ENCODE measurements around the gene IL20. TPM values are rescaled to one million over a fixed set of nuclear protein-coding genes. Genes with fewer than 3 reads are reported as not detected.
"Not testable (repeated sequence)": the region's sequence is repeated elsewhere in the genome, so short reads cannot be mapped to it uniquely, and the experiment has no call there.

The IL20 gene
- total RNA-seq, 1 donor from 2014 or later, result not detected

GRCh38 chr1:206847946-206848345, 17.5 kb upstream of the IL20 start:
- DNase-seq (ENCODE audit: low spot score), result no peak
- Mint-ChIP-seq H3K4me1 (ENCODE audit: low read depth) (no peaks in the 10 kb centered on the region), H3K4me3 (ENCODE audit: low read depth) (no peak overlapping the region), H3K27ac (no peak overlapping the region), H3K27me3 (ENCODE audit: low read depth) (peaks cover 45% of the 10 kb centered on the region), H3K36me3 (ENCODE audit: low read depth) (no peaks in the 10 kb centered on the region), H3K9me3 (peaks cover 9% of the 10 kb centered on the region)
- intact Hi-C loops (cut with micrococcal nuclease), result no loop called here

GRCh38 chr1:206850401-206850800, 15.0 kb upstream of the IL20 start:
- Mint-ChIP-seq H3K36me3 (ENCODE audit: low read depth) (no peaks in the 10 kb centered on the region), H3K27me3 (ENCODE audit: low read depth) (peaks cover 49% of the 10 kb centered on the region), H3K4me1 (ENCODE audit: low read depth) (no peaks in the 10 kb centered on the region), H3K27ac (no peak overlapping the region), H3K4me3 (ENCODE audit: low read depth) (no peak overlapping the region), H3K9me3 (peaks cover 18% of the 10 kb centered on the region)
- intact Hi-C loops (cut with micrococcal nuclease), result no loop called here
- DNase-seq (ENCODE audit: low spot score), result no peak

GRCh38 chr1:206851341-206852010, 13.9 kb upstream of the IL20 start:
- H3K4me1 Mint-ChIP-seq (ENCODE audit: low read depth), result peaks cover 4% of the 10 kb centered on the region
- H3K27ac Mint-ChIP-seq, result no peak overlapping the region
- H3K36me3 Mint-ChIP-seq (ENCODE audit: low read depth), result no peaks in the 10 kb centered on the region
- no peak for DNase-seq (ENCODE audit: low spot score)
- peaks cover 18% of the 10 kb centered on the region for H3K9me3 Mint-ChIP-seq
- H3K4me3 Mint-ChIP-seq (ENCODE audit: low read depth), result no peak overlapping the region
- intact Hi-C loops (cut with micrococcal nuclease), result no loop called here
- peaks cover 49% of the 10 kb centered on the region for H3K27me3 Mint-ChIP-seq (ENCODE audit: low read depth)

- intact Hi-C loops (cut with micrococcal nuclease); DNase-seq (ENCODE audit: low spot score); H3K4me3 Mint-ChIP-seq (ENCODE audit: low read depth); H3K27ac Mint-ChIP-seq; H3K36me3 Mint-ChIP-seq (ENCODE audit: low read depth); H3K4me1 Mint-ChIP-seq (ENCODE audit: low read depth): not testable (repeated sequence)
- Mint-ChIP-seq H3K27me3 (ENCODE audit: low read depth) (peaks cover 48% of the 10 kb centered on the region), H3K9me3 (peaks cover 18% of the 10 kb centered on the region)
Measured at GRCh38 chr1:206852662-206853061, 12.8 kb upstream of the IL20 start.

- H3K27ac Mint-ChIP-seq; intact Hi-C loops (cut with micrococcal nuclease); H3K4me3 Mint-ChIP-seq (ENCODE audit: low read depth); H3K36me3 Mint-ChIP-seq (ENCODE audit: low read depth); H3K4me1 Mint-ChIP-seq (ENCODE audit: low read depth); DNase-seq (ENCODE audit: low spot score): not testable (repeated sequence)
- peaks cover 18% of the 10 kb centered on the region for H3K9me3 Mint-ChIP-seq
- H3K27me3 Mint-ChIP-seq (ENCODE audit: low read depth), result peaks cover 44% of the 10 kb centered on the region
Measured at GRCh38 chr1:206853696-206854095, 11.7 kb upstream of the IL20 start.

GRCh38 chr1:206854401-206855129, 10.9 kb upstream of the IL20 start:
- H3K4me1 Mint-ChIP-seq (ENCODE audit: low read depth), result peaks cover 8% of the 10 kb centered on the region
- H3K36me3 Mint-ChIP-seq (ENCODE audit: low read depth), result no peaks in the 10 kb centered on the region
- peaks cover 18% of the 10 kb centered on the region for H3K9me3 Mint-ChIP-seq
- peaks cover 36% of the 10 kb centered on the region for H3K27me3 Mint-ChIP-seq (ENCODE audit: low read depth)
- no peak overlapping the region for H3K4me3 Mint-ChIP-seq (ENCODE audit: low read depth)
- no peak for DNase-seq (ENCODE audit: low spot score)
- H3K27ac Mint-ChIP-seq, result no peak overlapping the region
- intact Hi-C loops (cut with micrococcal nuclease), result no loop called here

- DNase-seq (ENCODE audit: low spot score), result no peak
- Mint-ChIP-seq H3K4me3 (ENCODE audit: low read depth) (no peak overlapping the region), H3K4me1 (ENCODE audit: low read depth) (peaks cover 8% of the 10 kb centered on the region), H3K27ac (no peak overlapping the region), H3K27me3 (ENCODE audit: low read depth) (peaks cover 28% of the 10 kb centered on the region), H3K9me3 (peaks cover 18% of the 10 kb centered on the region), H3K36me3 (ENCODE audit: low read depth) (no peaks in the 10 kb centered on the region)
- intact Hi-C loops (cut with micrococcal nuclease), result no loop called here
Measured at GRCh38 chr1:206855859-206856258, 9.6 kb upstream of the IL20 start.

- H3K27me3 Mint-ChIP-seq (ENCODE audit: low read depth), result peaks cover 27% of the 10 kb centered on the region
- H3K36me3 Mint-ChIP-seq (ENCODE audit: low read depth), result no peaks in the 10 kb centered on the region
- H3K4me3 Mint-ChIP-seq (ENCODE audit: low read depth), result no peak overlapping the region
- no peak for DNase-seq (ENCODE audit: low spot score)
- no peak overlapping the region for H3K27ac Mint-ChIP-seq
- intact Hi-C loops (cut with micrococcal nuclease), result no loop called here
- peaks cover 8% of the 10 kb centered on the region for H3K4me1 Mint-ChIP-seq (ENCODE audit: low read depth)
- peaks cover 18% of the 10 kb centered on the region for H3K9me3 Mint-ChIP-seq
Measured at GRCh38 chr1:206856674-206857464, 8.6 kb upstream of the IL20 start.

GRCh38 chr1:206859082-206859521, 6.3 kb upstream of the IL20 start:
- no peaks in the 10 kb centered on the region for H3K9me3 Mint-ChIP-seq
- peaks cover 8% of the 10 kb centered on the region for H3K4me1 Mint-ChIP-seq (ENCODE audit: low read depth)
- intact Hi-C loops (cut with micrococcal nuclease), result no loop called here
- peaks cover 26% of the 10 kb centered on the region for H3K27me3 Mint-ChIP-seq (ENCODE audit: low read depth)
- no peak overlapping the region for H3K27ac Mint-ChIP-seq
- H3K36me3 Mint-ChIP-seq (ENCODE audit: low read depth), result no peaks in the 10 kb centered on the region
- no peak overlapping the region for H3K4me3 Mint-ChIP-seq (ENCODE audit: low read depth)
- no peak for DNase-seq (ENCODE audit: low spot score)

- Mint-ChIP-seq H3K27me3 (ENCODE audit: low read depth) (peaks cover 30% of the 10 kb centered on the region), H3K4me1 (ENCODE audit: low read depth) (peaks cover 8% of the 10 kb centered on the region), H3K4me3 (ENCODE audit: low read depth) (no peak overlapping the region), H3K27ac (no peak overlapping the region), H3K9me3 (no peaks in the 10 kb centered on the region), H3K36me3 (ENCODE audit: low read depth) (no peaks in the 10 kb centered on the region)
- intact Hi-C loops (cut with micrococcal nuclease), result no loop called here
- DNase-seq (ENCODE audit: low spot score), result no peak
Measured at GRCh38 chr1:206860165-206860564, 5.3 kb upstream of the IL20 start.

- no peaks in the 10 kb centered on the region for H3K9me3 Mint-ChIP-seq
- H3K36me3 Mint-ChIP-seq (ENCODE audit: low read depth), result no peaks in the 10 kb centered on the region
- no peak overlapping the region for H3K27ac Mint-ChIP-seq
- H3K27me3 Mint-ChIP-seq (ENCODE audit: low read depth), result peaks cover 38% of the 10 kb centered on the region
- DNase-seq (ENCODE audit: low spot score), result no peak
- intact Hi-C loops (cut with micrococcal nuclease), result no loop called here
- H3K4me1 Mint-ChIP-seq (ENCODE audit: low read depth), result peaks cover 11% of the 10 kb centered on the region
- no peak overlapping the region for H3K4me3 Mint-ChIP-seq (ENCODE audit: low read depth)
Measured at GRCh38 chr1:206863266-206863665, 2.2 kb upstream of the IL20 start.

GRCh38 chr1:206866062-206866461, 639 bp downstream of the IL20 start:
- no peak for DNase-seq (ENCODE audit: low spot score)
- H3K4me3 Mint-ChIP-seq (ENCODE audit: low read depth), result no peak overlapping the region
- H3K27ac Mint-ChIP-seq, result no peak overlapping the region
- peaks cover 2% of the 10 kb centered on the region for H3K9me3 Mint-ChIP-seq
- H3K27me3 Mint-ChIP-seq (ENCODE audit: low read depth), result peaks cover 36% of the 10 kb centered on the region
- no peaks in the 10 kb centered on the region for H3K36me3 Mint-ChIP-seq (ENCODE audit: low read depth)
- intact Hi-C loops (cut with micrococcal nuclease), result loop anchor here (5.0 kb wide), 1 partner anchor 116 kb away; no protein-coding TSS in a partner anchor
- H3K4me1 Mint-ChIP-seq (ENCODE audit: low read depth), result peaks cover 8% of the 10 kb centered on the region

- intact Hi-C loops (cut with micrococcal nuclease), result loop anchor here (5.0 kb wide), 1 partner anchor 115 kb away; no protein-coding TSS in a partner anchor
- Mint-ChIP-seq H3K9me3 (peaks cover 12% of the 10 kb centered on the region), H3K36me3 (ENCODE audit: low read depth) (peaks cover 2% of the 10 kb centered on the region), H3K27ac (no peak overlapping the region), H3K4me1 (ENCODE audit: low read depth) (peaks cover 8% of the 10 kb centered on the region), H3K27me3 (ENCODE audit: low read depth) (peaks cover 28% of the 10 kb centered on the region), H3K4me3 (ENCODE audit: low read depth) (no peak overlapping the region)
- no peak for DNase-seq (ENCODE audit: low spot score)
Measured at GRCh38 chr1:206867239-206867638, 1.8 kb downstream of the IL20 start.

Data from activated T-helper 2 cell treated with anti-CD3 and anti-CD28 coated beads, Interferon-gamma antibody, Interleukin-2, Interleukin-4, amounts not matched to agents 10 μg/mL and 5 μg/mL and 100 μg/mL, durations not matched to agents 14 hours and 24 hours and 36 hours (primary cell).